ENCODE measurements around the gene TBC1D20.
"Not testable (repeated sequence)": the region's sequence is repeated elsewhere in the genome, so short reads cannot be mapped to it uniquely, and the experiment has no call there.

The TBC1D20 gene, protein sequence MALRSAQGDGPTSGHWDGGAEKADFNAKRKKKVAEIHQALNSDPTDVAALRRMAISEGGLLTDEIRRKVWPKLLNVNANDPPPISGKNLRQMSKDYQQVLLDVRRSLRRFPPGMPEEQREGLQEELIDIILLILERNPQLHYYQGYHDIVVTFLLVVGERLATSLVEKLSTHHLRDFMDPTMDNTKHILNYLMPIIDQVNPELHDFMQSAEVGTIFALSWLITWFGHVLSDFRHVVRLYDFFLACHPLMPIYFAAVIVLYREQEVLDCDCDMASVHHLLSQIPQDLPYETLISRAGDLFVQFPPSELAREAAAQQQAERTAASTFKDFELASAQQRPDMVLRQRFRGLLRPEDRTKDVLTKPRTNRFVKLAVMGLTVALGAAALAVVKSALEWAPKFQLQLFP

DNA sequence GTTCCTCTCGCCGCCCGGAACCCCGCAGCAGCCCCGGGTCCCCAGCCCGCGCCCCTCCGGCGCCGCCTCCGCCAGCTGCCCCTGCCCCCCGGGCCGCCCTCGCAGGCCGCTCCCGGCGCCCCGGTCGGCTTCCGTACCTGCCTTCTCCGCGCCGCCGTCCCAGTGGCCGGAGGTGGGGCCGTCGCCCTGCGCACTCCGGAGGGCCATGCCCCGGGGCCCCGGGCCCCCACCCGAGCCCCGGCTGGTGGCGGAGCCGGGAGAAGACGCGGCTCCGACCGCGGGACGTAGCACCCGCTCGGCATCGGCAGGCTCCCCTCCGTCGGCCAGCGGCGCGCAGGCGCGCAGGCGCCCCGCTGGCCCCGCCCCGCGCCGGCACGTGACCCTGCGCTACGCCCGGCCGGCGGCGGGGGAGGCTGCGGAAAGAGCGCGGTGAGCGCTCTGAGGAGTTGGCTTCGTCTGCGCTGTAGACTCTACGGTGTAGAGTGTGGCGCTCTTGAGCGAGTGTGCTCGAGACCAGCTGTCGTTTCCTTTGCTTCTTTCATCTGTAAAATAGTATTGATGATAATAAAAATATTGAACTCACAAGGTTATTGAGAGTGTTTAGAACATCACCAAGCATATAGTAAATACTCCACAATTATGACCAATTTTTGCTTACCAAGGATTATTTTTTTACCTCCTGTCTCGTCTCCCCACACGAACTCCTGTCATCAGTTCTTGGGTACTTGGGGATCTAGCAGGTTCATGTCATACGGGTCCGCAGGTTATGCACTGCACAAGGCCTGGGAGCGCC, at the start of gene TBC1D20:
Gene TBC1D20 (minus strand): TSS at position 335 of the 793 bp plus-strand sequence. CDS start 128 bp downstream, at position 207.
- peak; percentile 97 for DNase-seq (ENCODE audit: low spot score)

DNA sequence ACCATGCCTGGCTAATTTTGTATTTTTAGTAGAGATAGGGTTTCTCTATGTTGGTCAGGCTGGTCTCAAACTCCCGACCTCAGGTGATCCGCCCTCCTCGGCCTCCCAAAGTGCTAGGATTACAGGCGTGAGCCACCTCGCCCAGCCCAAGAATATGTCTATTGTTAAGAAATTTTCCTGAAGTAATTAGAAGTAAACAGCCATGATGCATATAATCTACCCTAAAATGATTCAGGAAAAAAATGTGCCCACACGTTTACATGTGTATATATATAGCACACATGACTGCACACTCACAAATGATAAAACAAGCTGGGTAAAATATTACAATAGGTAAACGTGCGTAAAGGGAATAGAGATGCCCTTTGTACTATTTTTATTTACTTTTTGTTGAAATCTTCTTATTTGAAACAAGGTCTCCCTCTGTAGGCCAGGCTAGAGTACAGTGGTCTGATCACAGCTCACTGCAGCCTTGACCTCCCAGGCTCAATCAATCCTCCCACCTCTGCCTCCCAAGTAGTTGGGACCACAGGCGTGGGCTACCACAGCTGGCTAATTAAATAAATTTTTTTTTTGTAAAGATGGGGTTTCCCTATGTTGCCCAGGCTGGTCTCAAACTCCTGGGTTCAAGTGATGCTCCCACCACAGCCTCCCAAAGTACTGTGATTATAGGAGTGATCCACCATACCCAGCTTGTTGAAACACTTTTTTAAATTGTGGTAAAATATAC, 48.2 kb upstream of the TBC1D20 start:
- DNase-seq (ENCODE audit: low spot score): not testable (repeated sequence)

DNA sequence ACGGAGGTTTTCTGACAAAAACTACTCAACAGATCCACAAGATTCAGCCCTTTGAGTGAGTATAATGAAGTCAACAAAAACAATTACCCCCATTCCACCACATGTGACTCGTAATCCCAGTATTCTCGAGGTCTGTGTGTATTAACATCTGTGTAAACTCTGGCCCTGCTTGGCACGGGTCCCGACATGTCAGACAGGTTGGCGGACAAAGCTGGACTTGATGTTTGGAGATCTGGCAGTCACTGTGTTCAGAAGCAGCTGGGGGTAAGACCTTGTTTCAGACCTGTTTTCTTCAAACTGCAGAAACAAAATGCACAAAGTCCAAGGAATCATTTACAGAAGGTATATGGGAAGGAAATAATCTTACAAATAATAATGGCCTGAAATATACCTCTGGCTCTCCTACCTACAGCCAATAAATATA, 46.0 kb upstream of the TBC1D20 start:
- not testable (repeated sequence) for DNase-seq (ENCODE audit: low spot score)

DNA sequence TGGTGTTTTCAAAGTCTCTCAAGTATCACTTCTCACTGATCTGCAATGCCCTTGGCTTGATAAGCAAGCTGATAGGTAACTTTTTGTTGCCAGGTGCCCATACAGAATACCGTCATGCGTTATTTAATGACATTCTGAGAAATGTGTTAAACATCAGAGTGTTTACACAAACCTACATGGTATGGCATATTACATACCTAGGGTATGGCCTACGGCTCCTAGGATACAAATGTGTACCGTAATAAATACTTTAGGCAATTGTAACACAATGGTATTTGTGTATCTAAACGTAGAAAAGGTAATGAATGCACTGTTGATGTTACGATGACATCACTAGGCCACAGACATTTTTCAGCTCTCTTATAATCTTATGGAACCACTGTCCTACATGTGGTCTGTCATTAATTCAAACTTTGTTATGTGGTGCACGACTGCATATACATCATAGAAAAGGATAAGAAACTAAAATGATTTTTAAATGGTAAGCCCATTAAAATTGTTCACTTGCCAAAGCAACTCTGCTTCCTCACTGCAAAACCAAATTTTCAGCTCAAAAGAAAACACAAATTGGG, 45.5 kb upstream of the TBC1D20 start:
- no peak for DNase-seq (ENCODE audit: low spot score)

DNA sequence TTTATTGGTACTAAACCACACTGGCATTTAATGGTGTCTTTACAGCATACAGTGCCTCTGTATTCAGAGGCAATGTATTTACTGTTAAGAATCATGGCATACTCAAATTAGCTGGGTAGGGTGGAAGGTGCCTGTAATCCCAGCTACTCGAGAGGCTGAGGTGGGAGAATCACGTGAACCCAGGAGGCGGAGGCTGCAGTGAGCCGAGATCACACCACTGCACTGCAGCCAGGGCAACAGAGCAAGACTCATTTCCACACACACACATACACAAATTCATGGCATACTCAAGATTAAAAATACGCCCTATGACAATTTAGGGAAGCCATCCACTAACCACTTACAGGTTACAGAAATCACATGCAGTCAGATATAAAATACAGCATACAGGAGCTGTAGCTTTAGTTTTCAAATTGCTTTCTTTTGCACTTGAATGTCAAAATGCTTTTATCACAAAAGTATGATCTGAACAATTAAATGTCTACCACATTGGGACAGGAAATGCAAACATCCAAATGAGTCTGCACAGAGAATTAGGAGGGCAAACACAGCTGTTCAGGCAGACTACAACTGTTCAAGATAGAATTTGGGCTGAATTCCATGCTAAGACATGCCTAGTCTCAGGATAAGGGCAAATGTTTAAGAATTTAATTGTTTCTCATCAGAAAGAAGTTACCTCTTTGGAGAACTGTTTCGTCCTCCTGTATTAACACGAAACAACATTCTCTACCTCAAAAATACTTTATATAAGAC, 44.8 kb upstream of the TBC1D20 start:
- no peak for DNase-seq (ENCODE audit: low spot score)

DNA sequence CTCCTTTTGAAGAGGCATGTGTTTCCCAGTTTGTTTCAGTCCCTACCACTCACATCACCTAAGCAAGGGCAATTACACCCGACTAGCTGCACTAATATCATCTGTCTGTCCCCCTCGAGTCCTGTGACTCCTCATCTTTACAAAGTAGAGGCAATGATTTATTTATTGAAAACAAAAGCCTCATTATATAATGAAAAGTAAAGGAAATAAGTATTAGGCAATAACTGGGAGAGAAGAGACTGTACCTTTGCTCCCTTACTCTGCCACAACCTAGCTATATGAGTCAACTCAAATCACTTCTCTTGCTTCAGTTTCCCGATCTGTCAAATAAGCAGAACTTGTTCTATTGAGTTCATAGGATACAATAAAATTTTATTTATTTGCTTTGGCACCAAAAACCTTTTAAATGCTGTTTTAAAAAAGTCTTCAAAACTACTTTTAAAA, 42.3 kb upstream of the TBC1D20 start:
- DNase-seq (ENCODE audit: low spot score): no peak

DNA sequence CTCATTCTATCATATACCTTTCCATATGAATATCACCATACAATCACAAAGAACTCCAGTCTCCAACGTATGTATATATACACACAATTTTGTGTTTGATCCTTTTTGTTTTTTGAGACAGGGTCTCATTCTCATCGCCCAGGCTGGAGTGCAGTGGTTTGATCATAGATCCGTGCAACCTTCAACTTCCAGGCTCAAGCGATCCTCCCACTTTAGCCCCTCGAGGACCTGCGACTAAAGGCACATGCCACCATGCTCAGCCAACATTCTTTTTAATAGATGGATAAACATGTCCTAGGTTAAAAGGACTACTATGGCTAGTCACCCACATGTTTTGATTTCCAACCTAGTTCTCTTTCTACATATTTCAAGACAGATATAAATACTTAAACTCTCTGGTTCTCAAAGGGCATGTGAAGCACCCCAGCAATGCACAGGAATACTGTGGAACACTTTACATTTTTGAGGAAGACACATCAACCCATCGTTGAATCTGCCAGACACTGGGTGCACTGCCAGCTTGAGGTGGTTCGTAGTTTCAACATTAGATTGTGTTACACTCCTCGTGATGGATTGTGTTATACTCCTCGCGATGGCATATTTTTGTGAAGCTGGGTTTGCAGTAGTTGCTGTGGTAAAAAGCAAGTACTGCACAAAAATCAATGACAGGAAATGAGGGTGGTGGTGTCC, 40.9 kb upstream of the TBC1D20 start:
- no peak for DNase-seq (ENCODE audit: low spot score)

DNA sequence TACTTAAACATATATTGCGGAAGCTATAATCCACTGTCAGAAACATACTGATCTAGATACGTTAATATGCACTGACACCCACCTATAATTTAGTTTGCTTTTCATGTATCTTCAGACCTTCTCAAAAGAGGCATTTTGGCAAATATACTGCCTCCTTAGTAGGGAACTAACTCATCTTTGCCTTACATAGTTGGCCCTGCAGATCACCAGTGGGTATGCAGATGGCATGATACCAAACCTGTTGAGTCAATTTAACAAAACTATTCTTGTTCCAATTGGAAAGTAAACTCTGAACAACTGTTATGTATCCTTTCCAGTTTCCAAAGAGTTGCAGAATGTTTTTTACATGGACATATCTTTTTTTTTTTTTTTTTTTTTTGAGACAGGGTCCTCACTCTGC, 35.6 kb upstream of the TBC1D20 start:
- no peak for DNase-seq (ENCODE audit: low spot score)

DNA sequence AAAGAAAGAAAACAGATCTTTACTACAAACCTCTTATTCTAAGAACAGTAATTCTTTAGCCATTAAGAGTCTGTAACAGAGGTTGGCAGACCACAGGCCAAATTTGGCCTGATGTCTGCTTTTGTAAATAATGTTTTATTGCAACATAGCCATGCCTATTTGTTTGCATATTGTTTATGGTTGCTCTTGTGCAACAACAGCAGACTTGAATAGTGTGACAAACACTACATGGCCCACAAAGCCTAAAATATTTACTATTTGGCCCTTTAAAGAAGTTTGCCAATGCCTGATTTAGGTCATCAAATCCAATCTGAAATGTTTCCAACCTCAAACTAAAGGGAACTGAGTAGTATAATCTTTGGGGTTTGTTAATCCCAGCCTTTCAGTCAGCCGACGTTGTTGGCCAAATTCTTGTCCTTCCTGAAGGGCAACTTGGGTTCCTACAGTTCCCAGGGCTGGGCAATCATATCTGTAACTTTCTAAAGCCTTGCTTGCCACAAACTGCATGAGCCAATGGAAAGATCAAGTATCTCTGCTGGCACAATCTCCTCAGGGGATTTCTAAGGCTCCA, 33.9 kb upstream of the TBC1D20 start:
- no peak for DNase-seq (ENCODE audit: low spot score)

DNA sequence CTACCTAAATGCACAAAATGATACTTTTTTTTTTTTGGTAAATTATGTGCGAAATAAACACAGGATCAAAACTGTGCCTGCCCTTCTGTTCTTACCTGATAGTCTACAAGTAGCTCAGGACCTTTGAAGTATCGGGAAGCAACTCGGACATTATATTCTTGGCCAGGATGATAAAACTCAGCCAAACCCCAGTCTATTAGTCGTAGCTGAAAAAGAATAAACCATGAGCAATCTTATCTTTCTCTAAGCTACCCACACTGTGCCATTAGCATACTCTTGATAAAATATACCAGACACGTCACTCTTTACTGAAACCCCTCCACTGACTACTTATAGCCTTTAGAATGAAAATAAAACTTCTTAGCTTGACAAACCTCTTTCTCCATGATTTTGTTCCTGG, 29.8 kb upstream of the TBC1D20 start:
- no peak for DNase-seq (ENCODE audit: low spot score)

DNA sequence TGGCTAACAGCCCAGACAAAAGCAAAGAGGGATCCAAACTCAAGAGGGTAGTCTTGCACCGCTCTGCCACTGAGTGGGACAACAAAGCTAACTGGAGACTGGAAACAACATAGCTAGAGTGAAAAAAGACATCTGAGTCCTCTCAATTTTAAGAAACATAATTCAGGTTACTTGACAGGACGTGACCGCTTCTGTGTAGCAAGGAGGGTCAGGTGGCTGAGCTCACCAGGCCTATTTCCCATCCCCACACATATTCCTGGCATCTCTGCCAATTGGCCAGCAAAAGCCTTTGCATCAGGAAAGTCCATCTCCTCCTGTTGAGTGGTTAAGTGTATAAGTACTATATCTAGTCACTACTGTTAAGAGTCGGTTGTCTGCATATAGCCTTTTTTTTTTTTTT, 25.3 kb upstream of the TBC1D20 start:
- no peak for DNase-seq (ENCODE audit: low spot score)

DNA sequence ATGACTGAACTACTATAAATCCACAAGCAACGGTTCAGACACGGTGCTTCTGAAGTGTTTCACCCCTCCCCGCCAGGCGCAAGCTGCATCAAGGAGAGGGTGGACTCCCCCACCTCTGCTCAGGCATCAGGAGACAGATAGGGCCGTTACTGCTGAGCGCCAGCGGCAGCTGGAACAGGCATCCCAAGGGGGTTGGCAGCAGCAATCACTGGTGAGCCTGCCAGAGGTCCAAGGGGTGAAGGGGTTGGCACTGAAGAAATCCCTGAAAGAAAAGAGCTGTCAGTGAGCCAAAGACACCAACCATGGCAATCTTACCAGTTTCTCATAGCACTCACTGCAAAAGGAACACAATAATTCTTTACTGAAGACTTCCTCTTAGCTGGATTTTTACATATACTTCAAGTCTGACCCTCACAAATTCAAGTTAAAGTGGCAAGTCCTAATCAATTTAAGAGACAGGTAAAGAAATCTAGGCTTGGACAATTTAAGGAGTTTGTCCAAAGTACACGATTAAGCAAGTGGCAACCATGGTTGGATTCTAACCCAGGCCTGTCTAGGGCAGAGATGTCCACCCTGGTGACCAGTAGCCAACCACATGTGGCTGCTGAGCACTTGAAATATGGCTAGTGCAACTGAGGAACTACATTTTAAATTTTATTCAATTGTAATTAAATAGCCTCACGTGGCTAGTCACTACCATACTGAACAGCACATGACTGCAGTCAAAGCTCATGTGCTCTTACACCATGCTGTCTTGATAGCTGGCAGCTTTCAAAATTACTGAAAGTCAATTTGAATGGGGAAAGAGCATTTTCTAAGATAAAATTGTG, 21.7 kb upstream of the TBC1D20 start:
- DNase-seq (ENCODE audit: low spot score): no peak

DNA sequence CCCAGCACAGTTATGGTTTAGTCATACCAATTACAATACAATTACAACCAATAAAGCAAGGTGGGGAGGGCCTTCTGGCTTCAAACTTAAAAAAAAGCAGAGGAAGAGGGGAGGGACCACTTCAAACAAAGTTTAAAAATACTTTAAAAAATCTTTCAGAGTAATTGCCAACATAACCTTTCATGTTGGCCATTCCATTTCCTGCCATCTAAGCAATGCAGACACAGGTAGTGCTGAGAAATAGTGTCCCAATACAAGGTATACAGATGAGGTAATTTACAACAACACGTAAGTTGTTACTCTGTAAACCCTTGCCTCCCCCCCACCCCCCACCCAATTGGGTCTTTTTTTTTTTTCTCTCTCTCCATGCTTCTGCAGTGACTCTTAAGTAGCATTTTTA, 18.8 kb upstream of the TBC1D20 start:
- DNase-seq (ENCODE audit: low spot score): no peak

DNA sequence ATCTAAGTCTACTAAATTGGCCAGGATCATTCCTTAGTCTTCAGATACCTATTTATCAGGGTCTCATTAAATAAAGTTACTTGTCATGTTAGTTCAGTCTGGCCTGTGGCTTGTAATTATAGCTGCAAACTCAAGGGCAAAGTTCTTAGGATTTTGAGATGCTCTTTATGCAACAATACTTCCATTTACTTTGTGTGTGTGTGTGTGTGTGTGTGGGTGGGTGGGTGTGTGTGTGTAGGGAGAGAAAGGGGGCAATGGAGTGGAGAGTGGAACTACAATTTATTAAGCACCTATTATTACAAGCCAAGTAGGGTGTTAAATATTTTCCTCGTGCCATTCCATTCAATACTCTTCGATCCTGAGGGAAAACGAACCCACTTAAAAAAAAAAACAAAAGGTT, 17.7 kb upstream of the TBC1D20 start:
- DNase-seq (ENCODE audit: low spot score): no peak

DNA sequence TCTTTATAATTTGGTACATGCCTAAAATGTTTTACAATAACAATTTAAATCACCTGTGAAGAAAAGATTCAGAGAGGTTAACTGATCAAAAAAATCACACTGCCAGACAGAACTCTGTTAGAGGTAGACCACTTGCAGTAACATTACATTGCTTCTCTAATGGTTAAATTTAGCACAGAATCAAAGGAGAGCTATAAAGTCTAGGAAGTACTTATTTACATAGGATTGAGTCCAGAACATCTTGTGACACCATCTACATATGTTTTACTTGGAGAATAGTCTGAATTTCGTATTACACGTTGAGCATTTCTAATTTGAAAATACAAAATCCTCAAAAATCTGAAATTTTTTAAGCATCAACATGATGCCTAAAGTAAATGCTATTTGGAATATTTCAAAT, 17.2 kb upstream of the TBC1D20 start:
- no peak for DNase-seq (ENCODE audit: low spot score)

DNA sequence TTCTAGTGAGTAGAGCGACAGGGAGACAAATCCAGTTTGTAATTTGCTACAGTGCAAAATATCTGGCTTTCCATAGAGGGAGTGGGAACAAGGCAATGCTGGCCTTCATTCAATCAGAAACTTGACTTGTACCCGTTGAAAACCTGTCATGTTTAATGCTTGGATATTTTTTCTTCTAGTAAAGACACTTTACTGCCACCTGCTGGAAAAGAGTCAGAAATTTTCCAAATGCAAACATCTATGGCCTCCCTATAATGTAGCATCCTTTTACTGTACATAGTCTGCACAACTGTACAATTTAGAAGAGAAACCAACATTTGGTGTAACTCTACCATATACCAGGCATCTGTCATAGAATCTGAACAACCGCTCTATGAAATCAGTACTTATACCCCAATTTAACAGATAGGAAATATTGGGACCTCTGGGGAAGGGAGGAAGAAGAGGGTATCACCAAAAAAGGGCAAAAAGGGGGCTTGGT, 16.7 kb upstream of the TBC1D20 start:
- DNase-seq (ENCODE audit: low spot score): peak; percentile 64

DNA sequence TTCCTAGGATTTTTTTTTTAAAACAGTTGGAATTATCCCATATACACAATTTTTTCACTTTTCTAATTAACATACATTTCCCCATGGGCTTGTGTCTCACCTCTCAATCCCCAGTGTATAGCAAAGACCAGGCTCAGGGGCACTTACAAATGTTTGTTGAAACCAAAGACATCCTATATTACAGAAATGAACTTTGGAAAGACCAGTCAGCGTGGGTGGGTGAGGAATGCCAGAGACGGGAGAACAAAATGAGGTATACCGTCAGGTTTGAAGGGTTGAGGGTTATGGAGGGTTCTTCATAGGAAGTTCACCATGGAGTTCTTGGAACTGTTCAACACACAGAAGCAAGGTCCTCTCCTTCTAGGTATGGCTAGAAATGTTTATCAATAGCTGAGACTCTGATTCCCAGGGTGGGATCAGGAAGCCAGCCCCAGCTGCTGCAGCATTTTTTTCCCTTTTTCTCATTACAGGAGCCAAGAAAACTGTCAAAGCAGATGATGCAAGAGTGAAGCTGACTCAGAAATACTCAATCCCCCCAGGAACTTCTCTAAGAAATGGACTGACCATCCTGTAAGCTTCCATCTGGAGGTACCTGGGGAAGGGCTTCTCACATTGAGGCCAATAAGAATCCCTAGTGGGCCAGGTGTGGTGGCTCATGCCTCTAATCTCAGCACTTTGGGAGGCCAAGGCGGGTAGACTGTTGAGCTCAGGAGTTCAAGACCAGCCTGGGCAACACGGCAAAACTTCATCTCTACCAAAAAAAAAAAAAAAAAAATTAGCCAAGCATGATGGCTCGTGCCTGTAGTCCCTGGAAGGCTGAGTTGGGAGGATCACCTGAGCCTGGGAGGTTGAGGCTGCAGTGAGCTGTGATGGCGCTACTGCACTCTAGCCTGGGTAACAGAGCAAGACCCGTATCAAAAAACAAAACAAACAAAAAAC, 15.9 kb upstream of the TBC1D20 start:
- DNase-seq (ENCODE audit: low spot score): peak; percentile 57

DNA sequence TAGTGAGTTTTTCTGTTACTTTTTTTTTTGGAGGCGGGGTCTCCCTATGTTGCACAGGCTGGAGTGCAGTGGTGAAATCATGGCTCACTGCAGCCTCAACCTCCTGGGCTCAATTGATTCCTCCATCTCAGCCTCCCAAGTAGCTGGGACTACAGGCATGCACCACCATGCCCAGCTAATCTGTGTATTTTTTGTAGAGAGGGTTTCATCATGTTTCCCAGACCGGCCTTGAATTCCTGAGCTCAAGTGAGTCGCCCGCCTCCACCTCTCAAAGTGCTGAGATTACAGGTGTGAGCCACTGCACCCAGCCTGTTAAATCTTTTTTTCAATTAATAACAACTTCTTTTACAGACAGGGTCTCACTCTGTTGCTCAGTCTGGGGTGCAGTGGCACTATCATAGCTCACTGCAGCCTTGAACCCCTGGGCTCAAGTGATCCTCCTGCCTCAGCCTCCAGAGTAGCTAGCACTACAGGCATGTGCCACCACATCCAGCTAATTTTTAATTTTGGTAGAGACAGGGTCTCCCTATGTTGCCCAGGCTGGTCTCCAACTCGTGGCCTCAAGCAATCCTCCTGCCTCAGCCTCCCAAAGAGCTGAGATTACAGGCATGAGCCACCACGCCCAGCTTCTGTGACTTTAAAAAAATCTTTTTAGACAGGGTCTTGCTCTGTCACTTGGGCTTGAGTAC, 14.4 kb upstream of the TBC1D20 start:
- not testable (repeated sequence) for DNase-seq (ENCODE audit: low spot score)
